BJ (cell line): ENCODE results near the gene ATP2C2. TPM values are rescaled to one million over a fixed set of nuclear protein-coding genes. Genes with fewer than 3 reads are reported as not detected.

Experiments
- CTCF ChIA-PET: fragments of 350-600 bp; formaldehyde crosslinking; extraction: SDS; loops from one replicate; lab custom pipeline; 2021; ENCODE audit warnings: antibody characterized with exemption, inconsistent platforms; lab: Yijun Ruan, JAX
- POLR2A ChIA-PET: fragments of 300-600 bp; sonication (Branson Sonifier 250); formaldehyde crosslinking; extraction: SDS; loops from one replicate; lab custom pipeline; 2021; ENCODE audit warnings: antibody characterized with exemption; lab: Charles Lee
- DNase-seq: peaks from one replicate; pipeline ENCODE4 v3.0.0-alpha.2; 2011; ENCODE audit warnings: low read depth
- H3K27me3 ChIP-seq: 2 replicates; pipeline ENCODE4 v1.6.0; 2011; ENCODE audit warnings: low read length; ENCODE audit not compliant: control insufficient read depth, insufficient read depth
- H3K36me3 ChIP-seq: 2 replicates; pipeline ENCODE4 v1.5.1; 2011; ENCODE audit warnings: low read length; ENCODE audit not compliant: control insufficient read depth, insufficient read depth
- H3K4me3 ChIP-seq: 2 replicates; pipeline ENCODE4 v1.5.1; 2011; ENCODE audit warnings: low read depth, mild to moderate bottlenecking, control low read depth, low read length
- CTCF ChIP-seq: IDR thresholded peaks from 2 replicates; pipeline ENCODE4 v1.5.1; 2011; ENCODE audit warnings: low read depth, mild to moderate bottlenecking, control low read depth, inconsistent platforms, low read length, moderate library complexity; ENCODE audit not compliant: insufficient read depth
- polyA plus RNA-seq: library from polyadenylated mRNA; depleted of rRNA; stranded (reverse); fragments of >200 nt; gene quantifications from 2 replicates; pipeline ENCODE4 v1.2.3, GENCODE V29; 2011

Gene ATP2C2
- polyA plus RNA-seq, 1 experiment = not detected

- no peak for TF ChIP-seq CTCF
- no peak overlapping the region for H3K4me3 ChIP-seq
- peaks cover 29% of the 10 kb centered on the region for H3K36me3 ChIP-seq
- DNase-seq = no peak
- ChIA-PET POLR2A (no interaction called here), CTCF (interaction anchor here (0.6 to 1.5 kb wide), 3 partner anchors 14 to 203 kb away, joined by 5 to 7 read pairs (median 5); no protein-coding TSS in a partner anchor)
- H3K27me3 ChIP-seq = no peaks in the 10 kb centered on the region
Measured at GRCh38 chr16:84479716-84480450, 111.5 kb downstream of the ATP2C2 start.

- peaks cover 29% of the 10 kb centered on the region for H3K36me3 ChIP-seq
- H3K4me3 ChIP-seq = no peak overlapping the region
- ChIA-PET POLR2A (no interaction called here), CTCF (interaction anchor here (1.4 to 1.9 kb wide), 3 partner anchors 17 to 294 kb away, joined by 3 to 5 read pairs (median 3); partner anchors contain the start of gene TAF1C)
- no peak for DNase-seq
- no peak for TF ChIP-seq CTCF
- no peaks in the 10 kb centered on the region for H3K27me3 ChIP-seq
Measured at GRCh38 chr16:84481051-84481735, 112.9 kb downstream of the ATP2C2 start.

GRCh38 chr16:84482001-84482891 is 113.9 kb downstream of the ATP2C2 start:
- Histone ChIP-seq H3K36me3 (peaks cover 38% of the 10 kb centered on the region), H3K27me3 (no peaks in the 10 kb centered on the region), H3K4me3 (no peak overlapping the region)
- POLR2A ChIA-PET = no interaction called here
- no peak for TF ChIP-seq CTCF
- DNase-seq = no peak
- CTCF ChIA-PET = interaction anchor here (0.6 to 3.8 kb wide), 12 partner anchors 7 to 525 kb away, joined by 3 to 58 read pairs (median 4); partner anchors contain the start of gene TAF1C

GRCh38 chr16:84482951-84483881 is 114.9 kb downstream of the ATP2C2 start:
- POLR2A ChIA-PET = no interaction called here
- peaks cover 43% of the 10 kb centered on the region for H3K36me3 ChIP-seq
- no peaks in the 10 kb centered on the region for H3K27me3 ChIP-seq
- CTCF ChIA-PET = interaction anchor here (0.6 to 3.8 kb wide), 13 partner anchors 8 to 526 kb away, joined by 3 to 58 read pairs (median 4); partner anchors contain the start of gene TAF1C
- no peak for DNase-seq
- no peak for TF ChIP-seq CTCF
- no peak overlapping the region for H3K4me3 ChIP-seq
